GM21447 (cell line): ENCODE data around the gene RNF217.
"Not testable (repeated sequence)": the region's sequence is repeated elsewhere in the genome, so short reads cannot be mapped to it uniquely, and the experiment has no call there.

Experiments
- ATAC-seq: cut with Tn5 transposase; IDR thresholded peaks from one replicate; pipeline ENCODE4 v1.9.1; 2021; ENCODE audit not compliant: unreplicated experiment

RNF217 gene, protein sequence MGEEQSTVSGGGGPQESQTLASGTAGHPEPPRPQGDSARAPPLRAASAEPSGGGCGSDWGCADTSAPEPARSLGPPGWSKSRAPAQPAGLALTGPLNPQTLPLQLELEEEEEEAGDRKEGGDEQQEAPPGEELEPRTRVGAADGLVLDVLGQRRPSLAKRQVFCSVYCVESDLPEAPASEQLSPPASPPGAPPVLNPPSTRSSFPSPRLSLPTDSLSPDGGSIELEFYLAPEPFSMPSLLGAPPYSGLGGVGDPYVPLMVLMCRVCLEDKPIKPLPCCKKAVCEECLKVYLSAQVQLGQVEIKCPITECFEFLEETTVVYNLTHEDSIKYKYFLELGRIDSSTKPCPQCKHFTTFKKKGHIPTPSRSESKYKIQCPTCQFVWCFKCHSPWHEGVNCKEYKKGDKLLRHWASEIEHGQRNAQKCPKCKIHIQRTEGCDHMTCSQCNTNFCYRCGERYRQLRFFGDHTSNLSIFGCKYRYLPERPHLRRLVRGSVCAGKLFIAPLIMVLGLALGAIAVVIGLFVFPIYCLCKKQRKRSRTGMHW

GRCh38 chr6:124961777-124962638 lies at the start of gene RNF217:
Gene RNF217 (plus strand): TSS chr6:124962437. CDS start chr6:124962545, 108 bp downstream.
- no peak for ATAC-seq

DNA sequence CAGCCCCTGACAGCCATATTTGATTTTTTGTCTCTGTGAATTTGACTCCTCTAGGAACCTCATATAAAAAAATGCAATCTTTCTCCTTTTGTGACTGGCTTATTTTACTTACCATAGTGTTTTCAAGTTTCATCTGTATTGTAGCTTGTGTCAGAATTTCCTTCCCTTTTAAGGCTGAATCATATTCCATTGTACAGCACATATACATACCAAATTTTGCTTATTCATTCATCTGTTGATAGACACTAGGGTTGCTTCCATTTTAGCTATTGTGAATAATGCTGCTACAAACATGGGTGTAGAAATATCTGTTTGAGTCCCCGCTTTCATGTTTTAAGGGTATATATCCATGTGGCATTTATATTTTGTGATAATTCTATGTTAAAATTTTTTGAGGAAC lies 49.2 kb upstream of the RNF217 start:
- no peak for ATAC-seq

DNA sequence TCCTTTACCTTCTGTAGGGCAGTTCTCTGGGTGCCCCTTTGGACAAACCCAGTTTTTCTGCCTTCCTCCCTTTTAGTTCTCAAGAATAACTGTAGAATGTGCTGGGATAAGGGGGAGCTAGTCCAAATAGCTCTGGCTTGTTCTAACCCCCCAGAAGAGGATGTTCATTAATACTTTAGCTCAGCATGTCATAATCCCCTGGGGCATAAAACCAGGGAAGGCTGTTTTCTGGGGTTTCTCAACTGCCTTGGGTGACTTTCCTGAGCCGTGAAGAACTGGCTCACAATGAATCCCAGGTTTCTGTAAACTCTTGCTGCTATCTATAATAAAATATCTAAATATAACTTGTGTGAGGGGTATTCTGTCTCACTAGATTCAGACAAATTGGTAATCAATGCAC lies 44.5 kb upstream of the RNF217 start:
- no peak for ATAC-seq

GRCh38 chr6:124919703-124920102 lies 42.5 kb upstream of the RNF217 start:
- ATAC-seq, result not testable (repeated sequence)

DNA sequence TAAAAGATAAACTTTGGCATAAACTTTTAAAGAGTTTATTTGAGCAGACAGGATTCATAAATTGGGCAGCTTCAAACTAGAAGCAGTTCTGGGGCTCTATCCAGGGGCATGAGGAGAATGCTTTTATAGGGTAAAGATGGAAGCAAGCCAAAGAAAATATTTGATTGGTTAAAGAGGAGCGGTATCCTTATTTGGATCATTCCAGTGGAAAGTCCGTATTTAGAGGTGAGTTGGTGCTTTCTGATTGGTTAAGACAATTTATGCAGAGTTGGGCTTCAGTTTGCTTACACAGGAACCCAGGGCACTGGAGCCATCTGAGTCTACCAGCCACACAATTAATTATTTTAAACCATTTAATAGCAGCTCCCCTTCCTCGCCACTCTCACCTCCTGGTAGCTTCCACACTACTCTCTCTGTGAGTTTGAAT lies 37.9 kb upstream of the RNF217 start:
- no peak for ATAC-seq

DNA sequence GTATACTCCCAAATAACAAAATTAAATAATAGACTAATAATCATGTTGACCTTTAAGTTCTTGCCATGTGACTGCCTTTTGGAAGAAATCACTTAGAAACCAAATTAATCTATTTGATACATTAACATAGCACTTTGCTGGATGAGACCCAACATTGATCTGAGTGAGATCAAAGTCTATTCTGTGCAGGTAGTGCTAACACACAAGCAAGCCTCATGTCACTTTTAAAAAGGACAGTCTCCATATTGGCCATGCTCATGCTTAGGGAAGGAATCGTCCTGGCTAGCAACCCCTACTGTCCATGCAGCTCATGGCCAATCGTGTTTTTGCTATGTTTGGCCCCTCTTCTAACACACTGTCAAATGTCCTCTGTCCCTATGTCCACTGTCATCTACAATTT lies 35.8 kb upstream of the RNF217 start:
- no peak for ATAC-seq

- no peak for ATAC-seq
Observed at GRCh38 chr6:124927806-124928205, 34.4 kb upstream of the RNF217 start.

DNA sequence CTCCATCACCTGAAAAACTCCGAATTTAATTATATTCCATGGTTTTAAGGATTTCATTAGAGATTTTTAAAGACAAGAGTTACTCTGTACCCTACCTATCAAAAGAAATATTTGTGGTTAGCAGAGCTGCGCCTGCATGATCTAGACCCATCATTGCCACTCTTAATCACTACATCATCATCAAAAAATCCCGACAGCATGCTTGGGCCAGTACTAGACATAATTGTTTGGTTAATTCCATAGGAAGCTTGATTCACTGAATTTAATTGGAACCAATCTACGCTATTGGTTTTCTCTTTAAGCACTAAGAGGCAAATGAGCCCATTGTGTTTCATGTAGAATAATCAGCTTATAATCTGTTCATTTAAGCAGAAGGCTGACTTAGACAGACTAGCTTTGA lies 33.4 kb upstream of the RNF217 start:
- ATAC-seq, result no peak

DNA sequence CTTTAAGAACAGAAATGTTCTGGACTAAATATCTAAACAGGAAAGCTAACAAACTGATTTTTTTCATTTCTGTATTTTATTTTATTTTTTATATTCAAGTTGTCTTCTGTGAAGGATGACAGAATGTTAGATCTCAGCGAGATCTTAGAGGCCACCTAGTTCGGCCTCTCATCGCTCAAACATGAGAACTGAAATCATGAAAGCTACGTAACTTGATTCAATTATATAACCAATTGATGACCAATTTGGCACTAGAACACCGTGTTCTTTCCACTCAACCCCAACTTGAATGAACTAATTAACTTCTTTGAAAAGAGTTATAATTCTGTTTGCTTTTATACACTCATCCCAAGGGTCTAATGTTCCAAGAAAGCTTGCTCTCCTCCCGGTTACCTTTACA lies 24.6 kb upstream of the RNF217 start:
- ATAC-seq, result no peak

GRCh38 chr6:124941259-124941658 lies 21.0 kb upstream of the RNF217 start:
- ATAC-seq, result no peak

GRCh38 chr6:124943658-124944057 lies 18.6 kb upstream of the RNF217 start:
- ATAC-seq, result no peak

DNA sequence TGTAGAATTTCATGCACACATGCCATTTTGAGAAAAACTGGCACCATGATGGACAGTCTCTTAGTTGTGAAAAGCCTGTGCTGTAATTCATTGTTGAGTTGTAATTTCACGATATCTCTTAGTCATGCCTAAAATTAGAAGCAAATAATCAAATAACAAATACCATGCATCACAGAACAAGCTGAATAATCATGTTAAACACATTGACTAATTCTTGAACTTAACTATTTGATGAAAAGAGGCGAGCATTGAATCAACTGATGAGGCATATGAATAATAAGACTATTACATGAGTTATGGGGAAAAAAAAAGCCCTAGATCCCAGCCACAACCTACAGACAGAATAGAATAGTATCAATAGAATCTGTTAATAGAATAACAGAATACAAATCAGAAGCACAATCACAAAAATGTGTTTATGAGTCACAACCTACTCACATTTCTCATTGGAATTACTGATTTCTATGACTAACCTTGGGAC lies 14.2 kb upstream of the RNF217 start:
- ATAC-seq, result no peak

- no peak for ATAC-seq
Observed at GRCh38 chr6:124949706-124950105, 12.5 kb upstream of the RNF217 start.

DNA sequence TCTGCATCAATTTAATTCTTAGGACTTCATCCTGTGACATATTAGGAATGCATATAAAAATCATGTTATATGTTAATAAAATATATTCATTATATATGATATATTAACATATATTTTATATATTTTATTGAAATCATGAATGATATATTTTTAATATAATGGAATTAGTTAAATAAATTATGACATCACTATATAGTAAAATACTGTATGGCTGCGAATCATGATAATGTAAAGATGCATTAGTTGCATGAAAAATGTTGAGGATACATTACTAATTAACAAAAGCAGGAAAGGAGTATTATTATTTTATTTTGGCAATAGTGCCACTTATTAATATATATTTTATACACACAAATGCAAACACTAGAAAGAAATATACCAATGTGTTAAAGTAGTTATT lies 8.4 kb upstream of the RNF217 start:
- no peak for ATAC-seq

- no peak for ATAC-seq
Observed at GRCh38 chr6:124955108-124955856, 7.0 kb upstream of the RNF217 start.

GRCh38 chr6:124956018-124956417 lies 6.2 kb upstream of the RNF217 start:
- no peak for ATAC-seq

GRCh38 chr6:124958149-124958548 lies 4.1 kb upstream of the RNF217 start:
- ATAC-seq, result no peak

GRCh38 chr6:124958759-124959354 lies 3.4 kb upstream of the RNF217 start:
- ATAC-seq, result no peak

- no peak for ATAC-seq
Observed at GRCh38 chr6:124960757-124961463, 1.3 kb upstream of the RNF217 start.

- no peak for ATAC-seq
Observed at GRCh38 chr6:124961464-124961776, 817 bp upstream of the RNF217 start.
